ENCODE measurements around the gene DRAP1. TPM values are rescaled to one million over a fixed set of nuclear protein-coding genes. Genes with fewer than 3 reads are reported as not detected.
A peak's percentile ranks its signal among the peaks of the same experiment; 100 is the strongest.

DRAP1 gene
- total and polyA plus RNA-seq, 9 of the 15 experiments (the other 6 are each of a cell fraction or from before 2014, with no cell fraction given): 9.6 to 200 (median 92.9) TPM

DNA sequence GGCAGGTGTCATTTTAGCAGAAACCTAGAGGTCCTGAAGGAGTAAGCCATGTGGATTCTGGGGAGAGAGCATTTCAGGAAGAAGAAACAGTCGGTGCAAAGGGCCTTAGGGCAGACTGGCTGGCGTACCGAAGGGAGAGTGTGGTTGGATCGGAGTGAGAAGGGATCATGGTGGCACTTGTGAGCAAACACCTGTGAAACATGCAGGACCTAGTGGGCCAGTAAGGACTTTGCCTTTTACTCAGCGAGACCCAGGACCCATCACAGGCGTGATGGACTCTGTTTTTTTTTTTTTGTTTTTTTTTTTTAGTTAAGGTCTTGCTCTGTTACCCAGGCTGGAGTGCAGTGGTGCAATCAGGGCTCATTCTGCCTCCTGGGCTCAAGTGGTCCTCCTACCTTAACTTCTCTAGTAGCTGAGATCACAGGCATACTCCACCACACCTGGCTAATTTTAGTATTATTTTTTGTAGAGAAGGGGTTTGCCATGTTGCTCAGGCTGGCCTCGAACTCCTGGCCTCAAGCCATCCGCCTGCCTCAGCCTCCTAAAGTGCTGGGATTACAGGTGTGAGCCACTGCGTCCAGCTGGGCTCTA, 22.6 kb downstream of the DRAP1 start (continued):
- TF ChIP-seq ZBTB40 (IDR thresholded peaks at IDR 0.05) (0 out of 2 replicates have a peak, but pooled peaks have one; percentile 35), ZBTB40 (CRISPR knock-in tag; IDR thresholded peaks at IDR 0.05) (no peak), ZNF280A (IDR thresholded peaks at IDR 0.05; ENCODE audit: low read depth, partially characterized antibody) (no peak), RBM39 (optimal IDR thresholded peaks at IDR 0.05; ENCODE audit: low read depth, low read length) (no peak), ARNT (IDR thresholded peaks at IDR 0.05) (0 out of 4 replicates have a peak, but pooled peaks of 1 of the 2 experiments have one; percentile 13), DPF2 (IDR thresholded peaks at IDR 0.05) (peak; percentile 21; the same call in 1 of the 2 replicates)
- TF ChIP-seq, protein P1, sequence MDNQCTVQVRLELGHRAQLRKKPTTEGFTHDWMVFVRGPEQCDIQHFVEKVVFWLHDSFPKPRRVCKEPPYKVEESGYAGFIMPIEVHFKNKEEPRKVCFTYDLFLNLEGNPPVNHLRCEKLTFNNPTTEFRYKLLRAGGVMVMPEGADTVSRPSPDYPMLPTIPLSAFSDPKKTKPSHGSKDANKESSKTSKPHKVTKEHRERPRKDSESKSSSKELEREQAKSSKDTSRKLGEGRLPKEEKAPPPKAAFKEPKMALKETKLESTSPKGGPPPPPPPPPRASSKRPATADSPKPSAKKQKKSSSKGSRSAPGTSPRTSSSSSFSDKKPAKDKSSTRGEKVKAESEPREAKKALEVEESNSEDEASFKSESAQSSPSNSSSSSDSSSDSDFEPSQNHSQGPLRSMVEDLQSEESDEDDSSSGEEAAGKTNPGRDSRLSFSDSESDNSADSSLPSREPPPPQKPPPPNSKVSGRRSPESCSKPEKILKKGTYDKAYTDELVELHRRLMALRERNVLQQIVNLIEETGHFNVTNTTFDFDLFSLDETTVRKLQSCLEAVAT (IDR thresholded peaks at IDR 0.05): 0 out of 4 replicates have a peak, but pooled peaks of 1 of the 2 experiments have one; percentile 5
